Epithelial cell of esophagus (primary cell): ENCODE results near the gene WFDC2.

Source experiments
- DNase-seq: peaks from one replicate; pipeline ENCODE4 v3.0.0; 2010; ENCODE audit warnings: low read depth
- H3K4me3 ChIP-seq: 2 replicates; pipeline ENCODE4 v1.5.1; 2011; ENCODE audit warnings: mild to moderate bottlenecking, low read length, control low read depth
- CTCF ChIP-seq: IDR thresholded peaks from 2 replicates; pipeline ENCODE4 v1.5.1; 2011; ENCODE audit warnings: low read depth, mild to moderate bottlenecking, low read length, control low read depth, inconsistent platforms; ENCODE audit not compliant: insufficient read depth; ENCODE audit errors: missing control alignments

WFDC2 gene

GRCh38 chr20:45495501-45495941 is 26.0 kb downstream of the WFDC2 start:
- DNase-seq = no peak
- H3K4me3 ChIP-seq = no peak overlapping the region
- TF ChIP-seq CTCF = no peak

DNA sequence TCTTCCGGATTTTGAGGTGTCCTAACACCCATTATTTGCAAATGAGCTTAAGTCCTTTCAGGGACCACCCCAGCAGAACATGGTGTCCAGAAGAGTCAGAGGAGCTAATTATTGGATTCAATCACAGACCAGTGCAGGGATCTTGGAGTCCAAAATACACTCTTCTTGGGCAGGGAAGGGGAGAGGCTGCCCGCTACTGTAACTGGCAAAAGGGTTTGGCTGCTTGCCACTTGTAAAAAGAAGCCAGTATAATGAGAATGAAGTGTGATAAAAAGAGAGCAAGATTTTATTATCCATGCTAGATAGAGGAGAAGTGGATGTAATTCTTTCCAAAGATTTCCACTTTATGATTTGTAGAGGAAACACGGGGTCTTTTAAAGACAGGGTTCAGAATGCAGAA is 26.6 kb downstream of the WFDC2 start:
- TF ChIP-seq CTCF = no peak
- H3K4me3 ChIP-seq = no peak overlapping the region

GRCh38 chr20:45497971-45498494 is 28.5 kb downstream of the WFDC2 start:
- no peak for TF ChIP-seq CTCF
- DNase-seq = no peak
- no peak overlapping the region for H3K4me3 ChIP-seq

More for the DNA sequence above, 26.6 kb downstream of the WFDC2 start:
- DNase-seq = no peak

DNA sequence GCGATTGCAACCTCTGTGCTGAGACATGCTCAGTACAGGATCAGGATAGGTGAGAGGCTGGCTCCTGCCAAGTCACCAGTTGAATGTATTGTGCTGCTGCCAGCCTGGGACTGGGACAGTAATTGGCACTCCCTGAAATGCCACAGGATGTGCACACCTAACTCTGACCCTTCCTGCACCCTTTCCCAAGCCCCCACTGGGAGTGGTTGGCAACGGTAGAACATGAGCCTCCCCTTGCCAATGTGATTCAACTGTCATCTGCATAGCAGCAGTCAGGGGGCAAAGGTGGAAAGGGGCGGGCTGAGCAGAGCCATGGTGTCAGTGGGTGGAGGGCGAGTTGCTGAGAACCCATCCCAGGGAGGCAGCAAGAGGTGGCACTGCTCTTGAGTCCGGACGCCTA is 30.5 kb downstream of the WFDC2 start:
- DNase-seq = no peak
- no peak overlapping the region for H3K4me3 ChIP-seq
- TF ChIP-seq CTCF = no peak

- TF ChIP-seq CTCF = no peak
- DNase-seq = no peak
- no peak overlapping the region for H3K4me3 ChIP-seq
Measured at GRCh38 chr20:45501600-45501999, 32.0 kb downstream of the WFDC2 start.

DNA sequence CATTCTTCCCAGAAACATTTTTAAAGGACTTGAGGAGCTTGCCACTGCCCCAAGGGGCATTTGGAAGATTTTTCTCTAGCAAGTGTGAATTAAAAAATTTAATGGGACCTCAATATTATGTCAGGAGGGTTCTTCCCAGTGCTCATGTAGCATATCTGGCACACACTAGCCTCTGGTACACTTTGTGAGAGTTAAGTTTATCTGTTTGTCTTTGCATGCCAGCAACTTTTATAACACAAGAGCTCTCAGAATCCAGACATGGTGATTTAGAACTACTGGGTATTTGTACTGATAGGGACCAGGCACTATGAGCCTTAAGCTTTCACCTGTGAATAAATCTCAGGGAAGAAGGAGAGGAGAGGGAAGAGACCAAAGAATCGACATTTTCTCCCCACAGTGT is 33.0 kb downstream of the WFDC2 start:
- H3K4me3 ChIP-seq = no peak overlapping the region
- DNase-seq = no peak
- TF ChIP-seq CTCF = no peak

- TF ChIP-seq CTCF = no peak
- DNase-seq = no peak
- H3K4me3 ChIP-seq = no peak overlapping the region
Measured at GRCh38 chr20:45503403-45503802, 33.9 kb downstream of the WFDC2 start.
